Mammary epithelial cell (primary cell): ENCODE data around the gene GALNT17.

Source experiments
- EZH2 ChIP-seq: IDR thresholded peaks from 2 replicates; pipeline ENCODE4 v1.6.1; 2012; ENCODE audit warnings: low read length, inconsistent platforms, borderline replicate concordance
- TF ChIP-seq, protein P1 (sequence below), 2 donors: IDR thresholded peaks in 1 of 2; conservative IDR thresholded peaks in 1 of 2; 2 replicates each; pipeline ENCODE4 v1.5.1; 2011 to 2012; ENCODE audit warnings: inconsistent platforms in 2 of 2, low read length in 2 of 2, mild to moderate bottlenecking in 2 of 2, control low read depth in 1 of 2, low read depth in 1 of 2; ENCODE audit not compliant: insufficient read depth in 1 of 2; ENCODE audit errors: extremely low read depth in 1 of 2

DNA sequence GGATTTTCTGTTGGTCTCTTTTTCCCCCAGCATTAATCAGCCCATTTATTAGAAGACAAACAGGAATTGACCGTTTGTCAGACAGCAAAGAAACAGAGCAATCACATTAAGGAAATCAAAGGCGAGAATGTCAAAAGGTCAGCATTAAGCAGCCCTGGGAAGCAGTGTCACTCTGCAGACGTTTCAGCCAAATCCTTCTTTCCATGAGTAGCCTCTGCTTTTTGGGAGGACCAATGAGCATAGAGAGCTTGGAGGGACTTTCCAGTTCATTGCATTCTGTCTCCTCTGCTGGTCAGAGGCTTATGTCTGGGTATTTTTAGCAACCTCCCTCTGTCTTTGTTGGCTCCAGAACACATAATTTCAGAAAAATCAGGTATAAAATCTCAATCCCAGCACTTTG, 481.4 kb downstream of the GALNT17 start:
- TF ChIP-seq, protein P1, sequence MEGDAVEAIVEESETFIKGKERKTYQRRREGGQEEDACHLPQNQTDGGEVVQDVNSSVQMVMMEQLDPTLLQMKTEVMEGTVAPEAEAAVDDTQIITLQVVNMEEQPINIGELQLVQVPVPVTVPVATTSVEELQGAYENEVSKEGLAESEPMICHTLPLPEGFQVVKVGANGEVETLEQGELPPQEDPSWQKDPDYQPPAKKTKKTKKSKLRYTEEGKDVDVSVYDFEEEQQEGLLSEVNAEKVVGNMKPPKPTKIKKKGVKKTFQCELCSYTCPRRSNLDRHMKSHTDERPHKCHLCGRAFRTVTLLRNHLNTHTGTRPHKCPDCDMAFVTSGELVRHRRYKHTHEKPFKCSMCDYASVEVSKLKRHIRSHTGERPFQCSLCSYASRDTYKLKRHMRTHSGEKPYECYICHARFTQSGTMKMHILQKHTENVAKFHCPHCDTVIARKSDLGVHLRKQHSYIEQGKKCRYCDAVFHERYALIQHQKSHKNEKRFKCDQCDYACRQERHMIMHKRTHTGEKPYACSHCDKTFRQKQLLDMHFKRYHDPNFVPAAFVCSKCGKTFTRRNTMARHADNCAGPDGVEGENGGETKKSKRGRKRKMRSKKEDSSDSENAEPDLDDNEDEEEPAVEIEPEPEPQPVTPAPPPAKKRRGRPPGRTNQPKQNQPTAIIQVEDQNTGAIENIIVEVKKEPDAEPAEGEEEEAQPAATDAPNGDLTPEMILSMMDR (conservative IDR thresholded peaks at IDR 0.05 in 1 of 2, IDR thresholded peaks at IDR 0.05 in 1 of 2; ENCODE audit: extremely low read depth in 1 of 2, insufficient read depth in 1 of 2, low read depth in 1 of 2, low read length in 2 of 2): no peak
- TF ChIP-seq EZH2: no peak
